NCI-H187 treated with DMSO at 0.1 percent for 48 hours (cell line): ENCODE data around the gene TGM3.

Source experiments
- DNase-seq: peaks from one replicate; lab custom pipeline; 2025; lab: John Stamatoyannopoulos, UW

Gene TGM3

DNA sequence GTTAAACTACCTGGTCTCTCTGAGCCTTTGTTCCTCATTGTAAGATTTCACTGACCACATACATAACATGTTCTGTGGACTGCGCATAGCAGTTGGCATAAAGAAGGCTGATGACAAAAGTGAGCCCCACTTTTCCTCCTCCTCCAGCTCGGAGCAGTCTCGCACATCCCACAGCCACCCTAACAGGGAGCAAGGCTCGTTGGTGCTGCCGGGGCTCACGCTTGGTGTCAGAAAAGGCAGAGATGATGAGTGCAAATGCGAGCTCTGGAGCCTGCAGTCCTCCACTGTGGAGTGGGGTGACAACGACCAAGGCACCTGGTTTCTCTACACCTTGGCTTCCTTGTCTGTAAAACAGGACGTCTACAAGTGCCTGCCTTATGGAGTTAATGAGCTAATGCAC lies 9.7 kb downstream of the TGM3 start:
- DNase-seq = no peak

DNA sequence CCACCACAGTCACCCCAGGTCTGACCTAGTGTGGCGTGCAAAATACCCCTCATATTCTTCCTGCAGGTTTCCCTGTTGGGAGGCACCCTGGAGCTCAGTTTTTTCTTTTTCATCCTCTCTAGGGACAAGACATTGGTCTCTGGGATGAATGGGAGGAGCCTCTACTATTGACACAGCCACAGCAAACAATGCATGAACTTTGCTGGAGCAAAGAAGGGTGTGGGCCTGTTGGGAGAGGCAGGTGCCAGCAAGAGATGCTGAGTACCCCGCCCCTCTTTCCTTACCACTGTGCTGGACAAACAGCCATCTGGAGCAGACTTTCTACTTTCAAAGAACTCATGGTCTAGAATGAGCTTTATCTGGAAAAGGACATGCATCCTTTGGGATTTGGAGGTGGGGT lies 10.1 kb downstream of the TGM3 start:
- peak; percentile 96 for DNase-seq

DNA sequence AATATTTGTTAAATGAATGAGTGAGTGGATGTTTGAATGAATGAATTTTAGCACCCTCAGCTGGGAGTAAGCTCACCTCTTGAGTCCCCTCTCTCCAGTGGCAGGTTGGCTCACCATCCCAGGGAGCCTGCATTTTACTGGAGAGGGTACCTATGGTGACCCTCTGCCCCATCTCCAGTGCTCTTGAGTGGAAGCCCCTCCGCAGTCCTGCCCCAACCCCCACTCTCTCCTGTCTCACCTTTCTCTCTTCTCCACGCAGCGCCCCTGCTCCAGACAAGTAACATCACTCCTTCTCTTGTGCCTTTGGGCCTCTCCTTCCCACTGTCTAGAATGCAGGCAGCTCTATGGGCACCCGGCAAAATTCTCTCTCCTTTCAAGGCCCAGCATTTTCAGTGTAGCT lies 11.3 kb downstream of the TGM3 start:
- no peak for DNase-seq

DNA sequence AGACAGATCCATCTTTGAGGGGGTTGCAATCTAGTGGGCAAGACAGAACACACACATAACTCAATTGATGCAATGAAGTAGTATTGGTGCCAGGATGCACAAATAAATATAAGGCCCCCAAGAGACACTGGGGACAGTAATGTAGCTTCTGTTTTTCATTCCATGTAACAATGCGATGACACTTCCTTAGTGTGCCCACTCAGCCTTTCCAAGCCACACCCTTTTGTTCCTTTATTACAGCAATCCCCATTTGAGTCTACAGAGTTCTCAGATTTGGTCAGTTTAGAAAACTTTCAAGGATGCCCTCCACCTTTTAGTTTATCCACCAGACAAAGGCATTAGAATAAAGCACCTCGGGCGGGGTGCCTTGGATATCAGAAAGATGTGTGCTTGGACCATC lies 15.5 kb downstream of the TGM3 start:
- no peak for DNase-seq

DNA sequence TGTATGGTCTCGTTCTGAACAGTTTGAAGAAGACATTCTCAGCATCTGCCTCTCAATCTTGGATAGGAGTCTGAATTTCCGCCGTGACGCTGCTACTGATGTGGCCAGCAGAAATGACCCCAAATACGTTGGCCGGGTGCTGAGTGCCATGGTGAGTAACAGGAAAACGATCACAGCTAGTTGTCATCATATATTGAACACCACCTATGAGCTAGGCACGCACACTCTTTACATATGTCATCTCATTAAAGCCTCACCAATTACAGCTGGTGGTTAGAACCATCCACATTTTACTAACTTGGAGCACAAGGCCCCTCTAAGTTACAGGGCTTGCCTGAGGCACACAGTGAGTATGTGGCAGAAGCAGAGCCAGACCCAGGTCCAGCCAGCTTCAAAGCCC lies 17.1 kb downstream of the TGM3 start:
- no peak for DNase-seq

DNA sequence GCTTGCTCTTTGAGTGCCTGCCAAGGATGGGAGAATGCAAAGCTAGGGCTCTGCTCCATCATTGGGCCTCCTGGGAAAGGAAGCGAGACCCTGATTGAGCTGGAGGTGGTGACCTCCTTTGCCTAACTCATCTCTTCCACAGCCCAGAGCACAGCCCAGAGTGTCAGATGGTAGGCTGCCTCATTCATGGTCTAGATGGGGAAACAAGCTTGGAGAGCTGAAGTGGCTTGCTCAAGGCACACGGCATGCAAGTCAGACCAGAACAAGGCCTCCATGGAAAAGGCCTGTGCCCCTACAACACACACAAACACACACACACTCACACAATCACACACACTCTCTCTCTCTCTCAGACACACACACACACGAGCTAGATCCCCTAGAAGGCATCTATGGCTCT lies 17.5 kb downstream of the TGM3 start:
- no peak for DNase-seq

DNA sequence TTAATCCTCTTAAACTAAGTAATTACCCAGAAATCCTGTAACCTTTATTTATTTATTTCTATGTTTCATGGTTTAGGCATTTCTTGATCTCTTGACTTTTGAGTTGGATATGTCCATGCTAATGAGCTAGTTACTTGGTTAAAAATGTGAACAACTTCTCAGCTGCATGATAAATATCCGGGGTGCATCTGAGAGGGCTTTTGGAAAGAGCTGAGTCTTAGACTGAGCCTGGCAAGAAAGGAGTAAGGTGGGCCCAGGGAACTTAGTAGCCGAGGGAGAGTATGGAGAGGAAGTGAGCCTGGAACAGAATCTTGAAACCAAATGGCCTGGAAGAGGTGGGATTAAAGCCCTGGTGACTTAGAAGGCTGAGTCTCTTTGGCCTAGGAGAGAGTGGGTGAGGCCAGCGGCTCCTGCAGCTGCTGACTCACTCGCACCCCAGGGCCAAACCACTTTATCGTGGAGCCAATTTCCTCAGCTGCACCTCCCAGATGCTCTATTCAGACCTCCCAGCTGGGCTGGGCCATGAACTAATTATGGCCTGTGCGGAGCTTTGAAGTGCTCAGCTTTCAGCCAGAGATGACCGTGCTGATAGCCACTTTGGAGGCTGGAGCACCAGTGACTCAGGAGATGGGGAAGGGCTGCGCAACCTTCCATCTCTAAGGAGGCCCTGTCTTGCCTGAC lies 19.1 kb downstream of the TGM3 start:
- no peak for DNase-seq

DNA sequence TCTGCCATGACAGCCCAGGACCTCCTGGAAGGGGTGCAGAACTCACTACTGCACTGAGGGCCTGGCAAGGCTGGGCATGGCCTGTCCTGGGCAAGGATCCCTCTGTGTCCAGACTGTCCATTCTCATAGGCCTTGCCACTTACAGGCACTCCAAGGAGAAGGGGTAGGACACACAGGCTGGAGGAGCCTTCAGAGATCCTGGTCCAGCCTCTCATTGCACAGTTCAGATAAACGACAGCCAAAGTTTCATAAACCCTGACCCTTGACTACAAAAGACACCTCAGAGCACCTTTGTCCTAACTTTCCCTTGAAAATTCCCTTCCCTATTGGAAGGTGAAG lies 19.6 kb downstream of the TGM3 start:
- no peak for DNase-seq

DNA sequence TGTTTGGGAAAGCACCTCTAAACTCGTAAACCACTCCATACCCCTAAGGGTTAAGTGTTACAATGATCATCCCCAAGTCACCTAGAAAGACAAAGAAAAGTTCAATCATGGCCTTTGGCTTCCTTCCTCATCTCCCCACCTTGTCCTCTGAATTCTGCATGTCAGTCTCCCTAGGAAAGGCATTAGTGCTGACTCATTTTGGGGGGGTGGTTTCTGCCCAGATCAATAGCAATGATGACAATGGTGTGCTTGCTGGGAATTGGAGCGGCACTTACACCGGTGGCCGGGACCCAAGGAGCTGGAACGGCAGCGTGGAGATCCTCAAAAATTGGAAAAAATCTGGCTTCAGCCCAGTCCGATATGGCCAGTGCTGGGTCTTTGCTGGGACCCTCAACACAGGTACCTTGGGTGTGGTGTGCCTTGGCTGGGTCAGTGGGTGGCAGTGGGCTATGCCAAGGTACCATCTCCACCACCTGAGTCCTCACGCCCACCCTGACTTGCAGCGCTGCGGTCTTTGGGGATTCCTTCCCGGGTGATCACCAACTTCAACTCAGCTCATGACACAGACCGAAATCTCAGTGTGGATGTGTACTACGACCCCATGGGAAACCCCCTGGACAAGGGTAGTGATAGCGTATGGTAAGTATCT lies 21.2 kb downstream of the TGM3 start:
- DNase-seq = no peak

DNA sequence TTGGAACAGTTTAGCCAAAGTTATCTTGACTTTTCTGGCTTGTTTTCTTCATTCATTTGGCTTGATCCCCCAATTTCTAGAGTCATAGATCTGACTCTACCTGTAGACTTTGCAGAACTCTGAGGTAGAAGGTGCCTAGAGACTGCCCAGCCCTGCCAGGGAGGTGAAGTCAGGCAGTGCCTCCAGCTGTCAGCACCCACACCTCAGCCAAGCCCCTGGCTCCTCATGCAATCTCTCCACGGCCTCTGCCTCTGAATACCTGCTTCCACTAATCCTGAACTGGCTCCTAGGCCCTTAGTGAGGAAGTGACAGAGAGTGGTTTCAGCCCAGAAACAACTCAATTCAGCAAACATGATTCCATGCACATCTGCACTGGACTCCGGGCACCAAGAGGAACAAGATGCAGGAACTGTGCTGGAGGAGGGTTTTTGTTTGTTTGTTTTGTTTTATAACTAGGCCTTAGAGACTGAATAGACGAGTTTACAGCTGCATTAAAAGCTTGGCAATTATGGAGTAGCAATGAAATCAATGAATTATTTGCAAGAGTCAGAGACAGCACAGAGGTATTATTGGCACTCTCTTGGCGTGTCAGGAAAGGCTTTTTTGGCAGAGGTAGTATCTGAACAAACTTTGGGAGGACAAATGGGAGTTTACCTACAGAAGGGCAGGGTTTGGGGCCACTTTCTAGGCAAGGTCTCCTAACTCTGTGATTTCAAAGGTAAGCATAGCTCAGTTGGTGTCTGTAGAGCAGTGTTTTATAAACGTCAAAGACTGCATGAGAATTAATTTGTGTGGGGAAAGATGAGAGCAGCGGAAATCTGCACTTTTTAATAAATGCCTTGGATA lies 25.2 kb downstream of the TGM3 start:
- DNase-seq = no peak

DNA sequence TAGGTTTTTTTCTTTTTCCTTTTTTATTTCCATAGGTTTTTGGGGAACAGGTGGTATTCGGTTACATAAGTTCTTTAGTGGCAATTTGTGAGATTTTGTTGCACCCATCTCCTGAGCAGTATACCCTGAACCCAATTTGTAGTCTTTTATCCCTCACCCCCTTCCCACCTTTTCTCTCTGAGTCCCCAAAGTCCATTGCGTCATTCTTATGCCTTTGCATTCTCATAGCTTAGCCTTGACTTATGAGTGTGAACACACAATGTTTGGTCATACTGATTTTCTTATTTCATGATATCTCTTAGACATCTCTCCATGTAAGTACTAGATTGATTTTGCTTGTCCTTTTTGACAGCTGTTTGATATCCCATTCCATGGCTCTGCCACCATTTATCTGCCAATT lies 27.2 kb downstream of the TGM3 start:
- no peak for DNase-seq

DNA sequence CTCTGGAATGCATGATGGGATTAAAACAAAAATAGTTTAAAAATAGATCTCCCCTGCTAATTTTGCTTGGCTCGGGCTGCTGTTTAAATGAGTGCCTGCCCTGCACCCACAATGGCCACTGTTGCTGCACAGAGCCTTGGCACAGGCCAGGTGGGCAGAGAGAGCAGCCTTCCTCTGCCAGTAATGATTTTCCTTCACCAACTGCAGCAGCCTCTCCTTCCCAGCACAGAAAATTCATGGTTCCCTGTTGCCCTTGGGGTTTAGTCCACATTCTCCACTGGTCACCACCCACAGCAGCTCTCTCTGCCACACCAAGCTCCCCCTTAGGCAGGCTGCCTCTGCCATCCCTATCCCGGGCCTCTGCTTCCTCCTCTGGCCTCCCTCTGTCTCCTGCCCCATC lies 30.2 kb downstream of the TGM3 start:
- no peak for DNase-seq

DNA sequence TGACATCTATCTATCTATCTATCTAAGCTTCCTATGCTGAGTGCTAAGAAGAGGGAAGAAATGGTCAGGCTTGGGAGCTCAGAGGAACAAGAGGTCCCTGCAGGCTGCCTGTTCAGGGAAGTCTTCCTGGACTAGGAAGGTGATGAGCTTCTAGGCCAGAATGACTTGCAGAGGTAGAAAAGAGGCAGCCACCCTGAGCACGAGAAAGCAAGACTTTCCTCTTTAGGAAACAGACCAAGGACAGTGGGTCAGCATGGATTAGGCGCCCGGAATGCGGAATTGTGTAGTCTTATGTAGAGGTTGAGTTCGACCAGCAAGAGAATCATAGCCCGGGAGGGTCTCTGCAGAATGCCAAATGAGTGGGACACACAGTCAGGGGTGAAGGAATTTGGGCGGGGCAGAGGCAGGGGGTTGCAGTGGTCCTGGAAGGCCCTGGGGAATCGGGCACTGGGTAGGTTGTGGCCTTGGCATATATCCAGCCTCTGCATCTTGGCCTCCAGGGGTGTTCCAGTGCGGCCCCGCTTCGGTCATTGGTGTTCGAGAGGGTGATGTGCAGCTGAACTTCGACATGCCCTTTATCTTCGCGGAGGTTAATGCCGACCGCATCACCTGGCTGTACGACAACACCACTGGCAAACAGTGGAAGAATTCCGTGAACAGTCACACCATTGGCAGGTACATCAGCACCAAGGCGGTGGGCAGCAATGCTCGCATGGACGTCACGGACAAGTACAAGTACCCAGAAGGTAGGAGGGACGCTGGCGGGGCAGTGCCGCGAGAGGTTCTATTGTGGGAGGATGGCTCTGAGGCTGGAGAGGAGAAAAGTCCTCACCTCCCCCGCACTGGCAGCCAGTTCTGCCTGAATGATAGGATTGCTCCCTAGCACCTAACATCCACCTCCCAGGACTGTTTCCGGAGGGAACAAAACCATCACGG lies 32.1 kb downstream of the TGM3 start:
- no peak for DNase-seq

DNA sequence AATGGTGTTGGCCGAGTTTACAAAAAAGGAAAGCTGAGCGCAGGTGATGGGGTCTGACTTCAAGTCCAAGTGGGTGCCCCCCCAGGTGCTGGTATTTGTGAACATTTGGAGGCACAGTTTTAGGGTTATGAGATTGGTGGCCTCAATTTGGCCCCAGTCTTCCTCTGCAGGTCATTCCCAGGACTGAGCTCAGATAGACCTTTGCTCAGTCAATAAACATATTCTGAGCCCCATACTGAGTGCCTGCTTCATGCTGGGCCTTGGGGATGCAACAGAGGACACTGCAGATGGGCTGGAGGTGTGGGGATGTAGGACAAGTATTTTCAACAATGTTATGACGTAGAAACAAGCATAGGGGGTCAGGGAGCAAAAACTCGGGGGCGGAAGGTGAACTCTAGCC lies 33.5 kb downstream of the TGM3 start:
- no peak for DNase-seq

DNA sequence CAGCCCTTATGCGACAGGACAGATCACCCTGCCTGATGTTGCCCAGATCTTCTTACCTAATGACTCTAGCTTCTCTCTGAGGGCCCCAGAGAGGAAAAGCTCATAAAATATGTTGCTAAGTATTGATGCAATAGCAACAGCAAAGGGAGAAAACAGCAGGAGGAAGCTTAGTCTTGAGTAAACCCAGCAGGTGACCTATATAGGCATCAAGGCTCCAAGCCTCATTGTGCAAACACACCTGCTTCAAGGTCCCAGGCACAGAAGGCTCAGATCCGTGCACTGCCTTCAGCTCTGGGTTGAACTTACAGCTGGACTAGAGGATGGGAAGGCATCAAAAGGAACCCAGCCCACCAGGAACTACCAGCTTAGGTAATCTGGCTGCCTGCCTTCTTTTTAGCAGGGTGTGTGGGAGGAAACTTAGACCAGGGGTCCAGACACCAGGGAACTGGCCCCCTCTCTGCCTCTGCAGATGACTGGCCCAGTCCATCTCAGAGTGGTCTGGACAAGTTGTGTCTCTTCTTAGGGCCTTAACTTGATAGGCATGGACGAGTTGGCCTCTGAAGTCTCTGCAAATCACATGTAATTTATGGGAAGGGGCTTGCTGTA lies 34.4 kb downstream of the TGM3 start:
- peak; percentile 87 for DNase-seq

DNA sequence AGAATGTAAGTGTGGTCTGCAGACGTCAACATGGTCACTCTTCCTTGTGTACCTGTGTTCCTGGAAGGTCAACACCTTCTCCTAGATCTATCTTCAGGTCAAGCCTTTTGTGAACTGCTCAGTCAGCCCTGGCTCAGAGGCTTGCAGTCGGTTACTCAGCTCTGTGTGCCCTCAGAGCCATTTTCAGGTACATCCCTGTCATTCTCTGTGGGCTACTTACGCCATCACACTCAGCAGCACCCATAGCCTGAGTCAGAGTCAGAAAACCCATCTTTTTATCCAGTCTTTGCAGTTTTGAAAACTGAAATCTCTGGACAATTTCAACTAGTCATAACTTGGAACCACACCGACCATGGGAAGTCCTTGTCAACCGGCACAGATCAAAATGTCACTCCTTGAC lies 35.3 kb downstream of the TGM3 start:
- no peak for DNase-seq

DNA sequence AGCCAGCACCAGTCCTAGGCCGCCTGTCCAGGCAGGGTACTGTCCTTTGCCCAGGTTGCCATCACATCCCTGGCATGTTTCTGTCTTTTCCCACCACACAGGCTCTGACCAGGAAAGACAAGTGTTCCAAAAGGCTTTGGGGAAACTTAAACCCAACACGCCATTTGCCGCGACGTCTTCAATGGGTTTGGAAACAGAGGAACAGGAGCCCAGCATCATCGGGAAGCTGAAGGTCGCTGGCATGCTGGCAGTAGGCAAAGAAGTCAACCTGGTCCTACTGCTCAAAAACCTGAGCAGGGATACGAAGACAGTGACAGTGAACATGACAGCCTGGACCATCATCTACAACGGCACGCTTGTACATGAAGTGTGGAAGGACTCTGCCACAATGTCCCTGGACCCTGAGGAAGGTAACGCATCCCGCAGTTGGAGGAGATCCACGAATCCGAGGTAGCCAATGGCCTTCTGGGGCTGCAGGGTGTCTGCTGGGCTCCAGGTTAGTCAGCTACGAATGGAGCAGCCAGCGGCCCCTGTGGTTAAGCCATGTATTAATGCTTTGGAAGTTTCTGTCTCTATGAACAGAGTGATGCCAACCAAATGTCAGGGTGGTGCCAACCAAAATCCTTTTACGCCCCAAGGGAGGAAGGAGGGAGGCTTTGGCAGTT lies 36.2 kb downstream of the TGM3 start:
- no peak for DNase-seq

DNA sequence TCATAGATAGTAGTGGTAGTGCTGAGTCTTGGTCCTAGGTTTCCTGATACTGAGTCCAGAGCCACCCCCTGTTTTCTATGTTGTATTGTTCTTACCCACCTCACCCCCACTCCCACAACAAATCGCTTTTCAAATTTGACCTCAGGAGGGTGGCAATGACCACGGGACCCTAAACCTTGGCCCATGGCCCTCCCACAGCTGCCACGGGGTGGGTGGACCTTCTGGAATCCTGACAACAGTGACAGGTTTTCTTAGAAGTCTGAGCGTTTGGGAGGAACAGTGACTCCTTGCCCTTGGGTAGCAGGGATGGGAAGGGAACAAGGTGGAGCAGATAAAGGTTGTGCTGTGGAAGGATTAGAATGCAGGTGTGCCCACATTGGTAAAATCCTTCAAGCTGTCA lies 36.9 kb downstream of the TGM3 start:
- no peak for DNase-seq

DNA sequence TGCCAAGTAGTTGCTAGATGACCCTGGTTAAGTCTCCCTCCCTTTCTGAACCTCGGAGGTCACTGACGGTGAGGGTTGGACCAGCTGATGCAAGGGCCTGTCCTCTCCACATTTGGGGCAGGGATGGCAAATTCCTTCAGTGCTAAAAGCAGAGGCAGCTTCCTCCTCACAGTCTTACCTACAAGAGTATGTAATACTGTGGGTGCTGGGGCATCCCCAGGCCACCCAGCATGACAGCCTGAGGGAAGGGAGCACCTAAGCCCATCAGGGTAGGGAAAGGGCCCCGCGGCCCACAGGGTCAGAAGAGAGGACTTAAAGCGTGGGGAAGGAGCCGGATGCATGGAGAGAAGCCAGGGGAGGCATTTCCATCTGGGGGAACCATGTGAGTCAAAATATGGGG lies 38.0 kb downstream of the TGM3 start:
- no peak for DNase-seq

DNA sequence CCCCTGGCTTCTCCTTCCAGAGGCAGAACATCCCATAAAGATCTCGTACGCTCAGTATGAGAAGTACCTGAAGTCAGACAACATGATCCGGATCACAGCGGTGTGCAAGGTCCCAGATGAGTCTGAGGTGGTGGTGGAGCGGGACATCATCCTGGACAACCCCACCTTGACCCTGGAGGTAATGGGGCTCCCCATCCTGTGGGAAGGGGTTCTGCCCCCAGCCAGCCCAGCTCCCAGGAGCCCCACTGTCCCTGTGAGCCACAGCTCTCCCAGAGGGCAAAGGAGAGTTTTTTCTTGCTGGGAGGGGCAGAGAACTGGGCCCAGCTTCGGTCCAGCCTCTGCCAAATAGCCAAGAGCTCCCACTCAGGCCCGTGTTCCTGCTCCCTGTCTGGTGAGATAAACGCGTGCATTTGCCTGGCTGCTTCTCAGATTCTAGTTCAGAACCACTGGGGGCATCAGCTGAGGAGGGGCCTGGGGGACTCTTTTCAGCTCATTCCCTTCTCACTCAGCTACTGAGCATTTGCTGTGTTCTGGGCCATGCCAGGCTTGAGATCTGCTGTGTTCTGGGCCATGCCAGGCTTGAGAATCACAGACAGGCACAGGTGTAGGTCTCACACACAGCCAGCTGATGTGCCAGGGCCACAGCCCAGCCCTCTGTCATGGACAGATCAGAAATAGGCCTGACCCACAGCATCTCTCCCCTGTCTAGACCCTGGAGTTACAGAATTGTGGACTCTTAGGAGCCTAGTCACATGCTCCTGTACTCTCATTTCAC lies 39.5 kb downstream of the TGM3 start:
- DNase-seq = no peak

DNA sequence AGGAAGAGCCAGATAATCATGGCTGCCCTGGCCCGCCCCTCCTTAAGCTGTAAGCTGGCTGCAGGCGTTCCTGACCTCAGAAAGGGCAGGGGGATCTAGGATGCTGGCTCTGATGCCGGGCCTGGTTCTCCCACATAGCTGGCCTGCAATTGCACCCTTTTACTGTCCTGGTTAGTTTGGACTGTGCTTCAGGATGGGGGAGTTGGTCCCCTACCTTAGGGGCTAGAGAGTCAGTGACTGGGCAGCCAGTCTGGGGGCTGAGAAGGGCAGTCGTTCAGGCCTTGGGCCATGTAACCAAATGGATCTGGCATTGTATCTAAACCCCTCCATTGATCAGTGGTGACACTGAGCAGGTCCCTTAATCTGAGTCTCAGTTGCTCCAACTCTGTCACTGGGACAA lies 40.7 kb downstream of the TGM3 start:
- no peak for DNase-seq
